Mesenteric fat pad (tissue), 1 donor: ENCODE results near the gene PRH2. TPM values are rescaled to one million over a fixed set of nuclear protein-coding genes. Genes with fewer than 3 reads are reported as not detected.

Source experiments
- DNase-seq: peaks from one replicate; pipeline ENCODE4 v3.0.0-alpha.2; 2020; ENCODE audit warnings: low spot score
- long read RNA-seq: library from polyadenylated mRNA; unstranded; transcript quantifications from one replicate; pipeline ENCODE4 v2.0.0, GENCODE V29; 2020
- total RNA-seq: library from RNA; stranded (reverse); fragmentation: NEBNext Ultra II Directional; extraction: Animal tissue kit (Norgen Biotek cat#: 25700); gene quantifications from one replicate; pipeline ENCODE4 v1.2.1, GENCODE V29; 2021
- donor health status: DM: yes; HTN: yes; CAD: no.

Gene PRH2
- total RNA-seq, result not detected
- long read RNA-seq, result 0 reads

- DNase-seq, result no peak
Measured at GRCh38 chr12:10928746-10929286, at the start of gene PRH2. Gene PRH2 (plus strand): TSS chr12:10929236. CDS start chr12:10929274, 38 bp downstream.

GRCh38 chr12:10884086-10884725 lies 44.8 kb upstream of the PRH2 start, which contains the start of gene PRH1:
Gene PRH1 (minus strand): TSS chr12:10884255. CDS start chr12:10884217, 38 bp downstream.
- no peak for DNase-seq

- no peak for DNase-seq
Measured at GRCh38 chr12:10889226-10889625, 39.8 kb upstream of the PRH2 start.

GRCh38 chr12:10891937-10892336 lies 37.1 kb upstream of the PRH2 start:
- DNase-seq, result no peak

DNA sequence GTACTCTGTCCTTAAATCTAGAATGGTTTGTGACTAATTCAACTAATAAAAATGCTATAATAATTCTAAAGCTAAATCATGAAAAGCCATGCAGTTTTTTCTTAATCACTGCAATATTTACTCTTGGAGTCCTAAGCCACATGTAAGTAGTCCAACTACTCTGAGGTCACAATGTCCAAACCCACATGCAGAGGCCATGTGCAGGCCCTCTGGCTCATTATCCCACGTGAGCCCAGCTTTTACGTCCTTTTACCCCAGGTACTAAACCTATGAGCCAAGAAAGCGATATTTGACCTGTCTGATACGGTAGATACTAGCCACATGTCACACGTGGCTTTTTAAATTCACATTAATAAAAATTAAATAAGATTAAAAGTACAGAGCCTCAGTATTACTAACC lies 32.2 kb upstream of the PRH2 start:
- no peak for DNase-seq

- no peak for DNase-seq
Measured at GRCh38 chr12:10900530-10900929, 28.5 kb upstream of the PRH2 start.

- no peak for DNase-seq
Measured at GRCh38 chr12:10900972-10901371, 28.1 kb upstream of the PRH2 start.

DNA sequence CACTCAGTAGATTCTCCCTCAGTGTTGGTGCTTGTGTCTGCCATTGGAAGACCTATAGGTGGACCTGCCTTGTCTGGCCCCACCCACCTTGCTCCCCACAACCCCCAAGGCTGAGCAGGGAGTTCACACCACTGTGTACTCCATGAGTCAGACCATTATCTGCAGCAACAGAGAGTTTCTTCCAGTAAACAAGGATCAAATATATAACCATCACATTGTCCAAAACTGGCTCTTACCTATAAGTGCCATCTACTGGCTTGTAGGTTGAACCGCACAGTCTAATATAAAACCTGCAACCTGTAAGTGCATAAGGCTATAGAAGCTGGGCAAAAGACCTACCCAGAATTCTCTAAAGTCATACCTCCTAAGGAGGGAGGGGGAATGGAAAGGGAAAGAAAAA lies 27.6 kb upstream of the PRH2 start:
- DNase-seq, result no peak

- no peak for DNase-seq
Measured at GRCh38 chr12:10904686-10905085, 24.4 kb upstream of the PRH2 start.

GRCh38 chr12:10909462-10909861 lies 19.6 kb upstream of the PRH2 start, which contains the start of gene TAS2R13:
Gene TAS2R13 (minus strand): TSS chr12:10909562. CDS start chr12:10909298, 264 bp downstream.
- DNase-seq, result no peak

GRCh38 chr12:10910380-10910779 lies 18.7 kb upstream of the PRH2 start:
- no peak for DNase-seq

GRCh38 chr12:10919809-10920208 lies 9.2 kb upstream of the PRH2 start:
- no peak for DNase-seq

GRCh38 chr12:10926269-10926668 lies 2.8 kb upstream of the PRH2 start:
- no peak for DNase-seq

GRCh38 chr12:10936506-10936905 lies 7.5 kb downstream of the PRH2 start:
- no peak for DNase-seq

DNA sequence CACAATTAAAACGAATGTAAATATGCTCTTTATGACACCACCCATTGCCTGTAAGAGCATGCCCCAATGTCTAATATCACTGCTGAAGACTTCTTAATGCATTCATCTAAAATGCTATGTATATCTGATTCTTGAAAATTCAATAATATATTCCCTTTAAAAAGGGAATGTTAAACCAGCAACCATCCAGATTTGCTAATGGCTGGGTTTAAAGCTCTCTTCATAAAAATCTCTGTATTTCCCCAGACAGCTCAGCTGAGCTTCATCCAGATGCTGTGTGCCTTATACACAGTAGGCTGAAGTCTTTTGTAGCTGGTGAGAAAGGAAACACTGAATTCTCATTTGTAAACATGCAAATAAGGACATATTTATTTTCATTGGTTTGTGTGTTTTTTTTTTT lies 10.1 kb downstream of the PRH2 start, which contains the start of gene TAS2R14:
Gene TAS2R14 (minus strand): TSS at position 101 of the 400 bp plus-strand sequence. CDS start 56 bp downstream, at position 45.
- no peak for DNase-seq

DNA sequence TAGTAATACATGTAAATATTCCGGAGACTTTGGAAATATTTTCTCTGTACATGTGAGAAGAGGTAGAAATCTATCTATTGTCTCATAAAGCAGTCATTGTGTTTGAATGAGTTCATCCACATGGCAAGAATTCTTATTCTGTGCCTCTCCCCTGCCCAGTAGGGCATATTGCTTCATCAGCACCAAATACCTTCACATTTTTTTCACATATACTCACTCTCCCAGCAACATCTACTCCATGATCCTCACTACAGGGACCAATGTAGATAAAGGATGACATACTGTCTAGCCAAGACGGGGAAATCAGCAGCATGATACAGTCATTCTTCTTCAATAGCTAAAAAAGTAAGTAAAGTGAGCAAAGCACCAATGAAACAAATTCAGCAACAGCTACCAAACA lies 11.4 kb downstream of the PRH2 start:
- DNase-seq, result no peak

GRCh38 chr12:10941369-10941768 lies 12.3 kb downstream of the PRH2 start:
- no peak for DNase-seq

DNA sequence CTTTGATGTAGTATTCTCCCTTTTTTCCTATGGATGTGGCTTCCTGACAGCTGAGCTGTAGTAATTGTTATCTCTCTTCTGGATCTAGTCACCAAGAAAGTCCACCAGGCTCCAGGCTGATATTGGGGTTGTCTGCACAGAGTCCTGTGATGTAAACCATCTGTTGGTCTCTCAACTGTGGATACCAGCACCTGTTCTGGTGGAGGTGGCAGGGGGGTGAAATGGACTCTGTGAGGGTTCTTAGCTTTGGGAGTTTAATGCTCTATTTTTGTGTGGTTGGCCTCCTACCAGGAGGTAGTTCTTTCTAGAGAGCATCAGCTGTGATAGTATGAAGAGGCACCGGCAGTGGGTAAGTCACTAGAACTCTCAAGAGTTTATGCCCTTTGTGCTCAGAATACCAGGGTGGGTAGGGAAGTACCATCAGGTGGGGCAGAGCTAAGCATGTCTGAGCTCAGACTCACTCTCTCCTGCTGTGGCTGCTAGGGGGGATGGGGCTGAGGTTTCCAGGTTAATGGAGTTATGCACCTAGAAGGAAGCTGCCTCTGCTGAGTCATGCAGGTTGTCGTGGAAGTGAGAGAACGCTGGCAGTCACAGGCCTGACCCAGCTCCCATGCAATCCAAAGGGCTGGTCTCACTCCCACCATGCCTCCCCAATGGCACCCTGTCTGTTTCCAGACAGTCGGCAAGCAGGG lies 13.0 kb downstream of the PRH2 start:
- DNase-seq, result no peak

- no peak for DNase-seq
Measured at GRCh38 chr12:10943167-10943566, 14.1 kb downstream of the PRH2 start.

DNA sequence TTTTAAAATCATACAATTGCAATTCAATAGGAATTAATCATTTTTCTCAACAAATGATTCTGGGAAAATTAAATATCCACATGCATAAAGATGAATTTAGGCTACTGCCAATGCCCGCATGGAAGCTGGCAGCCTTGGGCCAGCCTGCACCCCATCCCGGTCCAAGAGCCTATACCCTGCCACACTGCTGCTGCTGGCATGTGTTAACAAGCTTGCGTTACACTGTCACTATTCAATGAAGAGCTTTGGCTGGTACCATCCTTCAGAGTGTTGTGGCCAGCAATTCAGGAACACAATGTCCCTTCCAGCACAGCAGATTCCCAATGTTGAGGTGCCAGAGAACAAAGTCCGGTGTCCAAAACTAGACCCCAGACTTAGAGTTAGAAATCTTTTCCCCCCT lies 23.6 kb downstream of the PRH2 start:
- DNase-seq, result no peak

DNA sequence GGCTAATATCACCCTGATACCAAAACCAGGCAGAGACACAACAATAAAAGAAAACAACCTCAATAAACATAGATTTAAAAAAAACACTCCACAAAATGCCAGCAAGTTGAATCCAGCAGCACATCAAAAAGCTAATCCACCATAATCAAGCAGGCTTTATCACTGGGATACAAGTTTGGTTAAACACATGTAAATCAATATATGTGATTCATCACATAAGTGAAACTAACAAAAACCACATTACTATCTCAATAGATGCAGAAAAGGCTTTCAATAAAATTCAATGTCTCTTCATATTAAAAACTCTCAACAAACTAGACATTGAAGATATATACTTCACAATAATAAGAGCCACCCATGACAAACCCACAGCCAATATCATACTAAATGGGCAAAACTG lies 27.0 kb downstream of the PRH2 start:
- no peak for DNase-seq

GRCh38 chr12:10957741-10958140 lies 28.7 kb downstream of the PRH2 start:
- DNase-seq, result no peak
